ENCODE data around the gene SLC34A2.

SLC34A2 gene

DNA sequence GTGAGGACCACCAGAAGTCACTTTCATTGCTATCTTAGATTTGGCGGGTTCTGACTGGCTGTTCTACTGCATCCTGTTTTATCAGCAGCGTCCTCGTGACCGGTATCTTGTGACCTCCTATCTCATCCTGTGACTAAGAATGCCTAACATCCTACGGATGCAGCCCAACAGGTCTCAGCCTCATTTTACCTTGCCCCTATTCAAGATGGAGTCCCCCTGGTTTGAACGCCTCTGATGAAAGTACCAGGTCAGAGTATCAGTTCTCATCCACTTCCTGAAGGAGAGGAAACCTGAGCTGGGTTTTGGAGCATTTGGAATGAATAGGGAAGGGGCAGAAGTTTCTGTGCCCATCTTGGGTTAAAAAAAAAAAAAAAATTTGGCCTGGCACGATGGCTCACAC is 70.2 kb downstream of the SLC34A2 start:
- no peak for DNase-seq (ENCODE audit: low spot score)

GRCh38 chr4:25727711-25728493 is 72.3 kb downstream of the SLC34A2 start:
- DNase-seq (ENCODE audit: low spot score): no peak
